SK-N-SH treated with all-trans-retinoic acid at 6 μM for 48 hours (cell line): ENCODE data around the gene TAS2R4.
"Not testable (repeated sequence)": the region's sequence is repeated elsewhere in the genome, so short reads cannot be mapped to it uniquely, and the experiment has no call there.

Experiments used
- ATAC-seq: fragments of 200-7000 bp; cut with Tn5 transposase; 3 replicates; pipeline ENCODE4 v1.9.1; 2020; ENCODE audit warnings: mild to moderate bottlenecking, moderate library complexity
- ARNTL ChIP-seq: fragments of 450-650 bp; formaldehyde crosslinking; IDR thresholded peaks from 2 replicates; pipeline ENCODE4 v1.5.0; 2020; ENCODE audit warnings: low read depth, mild to moderate bottlenecking, moderate library complexity, borderline replicate concordance
- BACH2 ChIP-seq: fragments of 250-450 bp; sonication (Bioruptor Pico); IDR thresholded peaks from 2 replicates; pipeline ENCODE4 v1.9.0; 2021; ENCODE audit warnings: mild to moderate bottlenecking, borderline replicate concordance
- CSDC2 ChIP-seq: fragments of 250-450 bp; sonication (Bioruptor Pico); IDR thresholded peaks from 2 replicates; pipeline ENCODE4 v1.5.0; 2020; ENCODE audit warnings: mild to moderate bottlenecking, moderate library complexity
- ESRRG ChIP-seq: fragments of 250-450 bp; sonication (Bioruptor Pico); IDR thresholded peaks from 2 replicates; pipeline ENCODE4 v1.6.1; 2021; ENCODE audit warnings: mild to moderate bottlenecking
- GLIS3 ChIP-seq: fragments of 250-450 bp; sonication (Bioruptor Pico); IDR thresholded peaks from 2 replicates; pipeline ENCODE4 v1.5.0; 2020; ENCODE audit warnings: mild to moderate bottlenecking, moderate library complexity
- ISL1 ChIP-seq: fragments of 250-450 bp; sonication (Bioruptor Pico); IDR thresholded peaks from 2 replicates; pipeline ENCODE4 v2.1.2; 2022; ENCODE audit warnings: mild to moderate bottlenecking, moderate library complexity
- OSR1 ChIP-seq: fragments of 250-450 bp; sonication (Bioruptor Pico); IDR thresholded peaks from 2 replicates; pipeline ENCODE4 v1.8.0; 2022; ENCODE audit warnings: moderate library complexity, mild to moderate bottlenecking, inconsistent platforms
- PPARA ChIP-seq: fragments of 250-450 bp; sonication (Bioruptor Pico); IDR thresholded peaks from 2 replicates; pipeline ENCODE4 v1.5.0; 2020; ENCODE audit warnings: mild to moderate bottlenecking, borderline replicate concordance
- RARB ChIP-seq: fragments of 250-450 bp; sonication (Bioruptor Pico); IDR thresholded peaks from 2 replicates; pipeline ENCODE4 v1.8.0; 2021; ENCODE audit warnings: mild to moderate bottlenecking, moderate library complexity
- SNAI2 ChIP-seq: fragments of 250-450 bp; sonication (Bioruptor Pico); IDR thresholded peaks from 2 replicates; pipeline ENCODE4 v1.5.0; 2020; ENCODE audit warnings: mild to moderate bottlenecking, moderate library complexity
- TCF4 ChIP-seq: fragments of 250-450 bp; sonication (Bioruptor Pico); IDR thresholded peaks from 2 replicates; pipeline ENCODE4 v1.8.0; 2021; ENCODE audit warnings: mild to moderate bottlenecking, moderate library complexity, borderline replicate concordance
- TOX ChIP-seq: fragments of 250-450 bp; sonication (Bioruptor Pico); IDR thresholded peaks from 2 replicates; pipeline ENCODE4 v1.8.0; 2021; ENCODE audit warnings: mild to moderate bottlenecking, moderate library complexity, borderline replicate concordance
- ZC3H10 ChIP-seq: fragments of 250-450 bp; sonication (Bioruptor Pico); IDR thresholded peaks from 2 replicates; pipeline ENCODE4 v1.5.1; 2021; ENCODE audit warnings: mild to moderate bottlenecking, moderate library complexity
- ZFP3 ChIP-seq: fragments of 250-450 bp; sonication (Bioruptor Pico); IDR thresholded peaks from 2 replicates; pipeline ENCODE4 v1.5.0; 2020; ENCODE audit warnings: mild to moderate bottlenecking, moderate library complexity
- ZFP30 ChIP-seq: fragments of 450-650 bp; formaldehyde crosslinking; IDR thresholded peaks from 2 replicates; pipeline ENCODE4 v1.5.0; 2022; ENCODE audit warnings: mild to moderate bottlenecking, moderate library complexity
- ZNF565 ChIP-seq: fragments of 450-650 bp; formaldehyde crosslinking; conservative IDR thresholded peaks from 2 replicates; pipeline ENCODE4 v1.5.0; 2020; ENCODE audit warnings: low read depth, mild to moderate bottlenecking, moderate library complexity
- ZNF70 ChIP-seq: fragments of 450-650 bp; formaldehyde crosslinking; IDR thresholded peaks from 2 replicates; pipeline ENCODE4 v1.5.0; 2020; ENCODE audit warnings: mild to moderate bottlenecking, moderate library complexity
- ZNF8 ChIP-seq: fragments of 450-650 bp; formaldehyde crosslinking; IDR thresholded peaks from 2 replicates; pipeline ENCODE4 v1.5.0; 2020; ENCODE audit warnings: mild to moderate bottlenecking, moderate library complexity
- TF ChIP-seq, protein P1 (sequence below): fragments of 250-450 bp; sonication (Bioruptor Pico); IDR thresholded peaks from 2 replicates; pipeline ENCODE4 v1.8.0; 2021; ENCODE audit warnings: low read depth, mild to moderate bottlenecking, moderate library complexity, borderline replicate concordance
- TF ChIP-seq, protein P2 (sequence below): fragments of 250-450 bp; sonication (Bioruptor Pico); IDR thresholded peaks from 2 replicates; pipeline ENCODE4 v1.8.0; 2020; ENCODE audit warnings: mild to moderate bottlenecking, moderate library complexity, borderline replicate concordance
- TF ChIP-seq, protein P3 (sequence below): fragments of 250-450 bp; sonication (Bioruptor Pico); IDR thresholded peaks from 2 replicates; pipeline ENCODE4 v1.5.0; 2020; ENCODE audit warnings: mild to moderate bottlenecking, moderate library complexity
- TF ChIP-seq, protein P4 (sequence below): fragments of 250-450 bp; sonication (Bioruptor Pico); IDR thresholded peaks from 2 replicates; pipeline ENCODE4 v1.5.1; 2020; ENCODE audit warnings: low read depth, mild to moderate bottlenecking, moderate library complexity
- TF ChIP-seq, protein P5 (sequence below): fragments of 250-450 bp; sonication (Bioruptor Pico); IDR thresholded peaks from 2 replicates; pipeline ENCODE4 v1.5.1; 2021; ENCODE audit warnings: mild to moderate bottlenecking, moderate library complexity

TAS2R4 gene

DNA sequence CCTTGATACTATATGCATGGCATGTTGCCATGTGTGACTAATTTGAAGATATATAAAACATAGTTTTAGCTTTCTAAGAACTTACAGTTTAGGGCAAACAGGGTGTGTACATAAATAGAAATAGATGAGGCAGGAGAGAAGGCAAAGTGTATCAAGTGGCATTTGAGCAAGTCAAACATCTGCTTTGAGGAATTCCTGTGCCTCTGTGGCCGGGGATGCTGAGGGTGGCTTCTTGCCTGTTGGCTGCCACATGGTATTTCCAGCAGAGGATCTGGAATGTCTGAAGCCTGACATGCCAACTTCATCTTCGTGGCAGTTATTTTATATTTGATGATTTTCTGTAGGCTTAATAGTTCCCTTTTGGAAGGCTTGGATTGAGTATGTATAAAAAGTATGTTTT lies 32.3 kb upstream of the TAS2R4 start:
- no peak for ATAC-seq
- TF ChIP-seq BACH2 (CRISPR knock-in tag) (no peak), ZFP3 (CRISPR knock-in tag) (no peak), ZFP30 (CRISPR knock-in tag) (no peak), TOX (CRISPR knock-in tag) (no peak), ARNTL (CRISPR knock-in tag) (no peak), SNAI2 (CRISPR knock-in tag) (no peak), ZC3H10 (CRISPR knock-in tag) (no peak), ZNF70 (CRISPR knock-in tag) (no peak), ZNF565 (no peak), RARB (no peak), PPARA (CRISPR knock-in tag) (no peak), ZNF8 (CRISPR knock-in tag) (no peak), TCF4 (CRISPR knock-in tag) (no peak), OSR1 (CRISPR knock-in tag) (no peak), ISL1 (CRISPR knock-in tag) (no peak), GLIS3 (CRISPR knock-in tag) (no peak), CSDC2 (CRISPR knock-in tag) (no peak)
- TF ChIP-seq, protein P1, sequence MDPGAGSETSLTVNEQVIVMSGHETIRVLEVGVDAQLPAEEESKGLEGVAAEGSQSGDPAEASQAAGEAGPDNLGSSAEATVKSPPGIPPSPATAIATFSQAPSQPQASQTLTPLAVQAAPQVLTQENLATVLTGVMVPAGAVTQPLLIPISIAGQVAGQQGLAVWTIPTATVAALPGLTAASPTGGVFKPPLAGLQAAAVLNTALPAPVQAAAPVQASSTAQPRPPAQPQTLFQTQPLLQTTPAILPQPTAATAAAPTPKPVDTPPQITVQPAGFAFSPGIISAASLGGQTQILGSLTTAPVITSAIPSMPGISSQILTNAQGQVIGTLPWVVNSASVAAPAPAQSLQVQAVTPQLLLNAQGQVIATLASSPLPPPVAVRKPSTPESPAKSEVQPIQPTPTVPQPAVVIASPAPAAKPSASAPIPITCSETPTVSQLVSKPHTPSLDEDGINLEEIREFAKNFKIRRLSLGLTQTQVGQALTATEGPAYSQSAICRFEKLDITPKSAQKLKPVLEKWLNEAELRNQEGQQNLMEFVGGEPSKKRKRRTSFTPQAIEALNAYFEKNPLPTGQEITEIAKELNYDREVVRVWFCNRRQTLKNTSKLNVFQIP (CRISPR knock-in tag): no peak
- TF ChIP-seq, protein P2, sequence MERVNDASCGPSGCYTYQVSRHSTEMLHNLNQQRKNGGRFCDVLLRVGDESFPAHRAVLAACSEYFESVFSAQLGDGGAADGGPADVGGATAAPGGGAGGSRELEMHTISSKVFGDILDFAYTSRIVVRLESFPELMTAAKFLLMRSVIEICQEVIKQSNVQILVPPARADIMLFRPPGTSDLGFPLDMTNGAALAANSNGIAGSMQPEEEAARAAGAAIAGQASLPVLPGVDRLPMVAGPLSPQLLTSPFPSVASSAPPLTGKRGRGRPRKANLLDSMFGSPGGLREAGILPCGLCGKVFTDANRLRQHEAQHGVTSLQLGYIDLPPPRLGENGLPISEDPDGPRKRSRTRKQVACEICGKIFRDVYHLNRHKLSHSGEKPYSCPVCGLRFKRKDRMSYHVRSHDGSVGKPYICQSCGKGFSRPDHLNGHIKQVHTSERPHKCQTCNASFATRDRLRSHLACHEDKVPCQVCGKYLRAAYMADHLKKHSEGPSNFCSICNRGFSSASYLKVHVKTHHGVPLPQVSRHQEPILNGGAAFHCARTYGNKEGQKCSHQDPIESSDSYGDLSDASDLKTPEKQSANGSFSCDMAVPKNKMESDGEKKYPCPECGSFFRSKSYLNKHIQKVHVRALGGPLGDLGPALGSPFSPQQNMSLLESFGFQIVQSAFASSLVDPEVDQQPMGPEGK (CRISPR knock-in tag): no peak
- TF ChIP-seq, protein P3, sequence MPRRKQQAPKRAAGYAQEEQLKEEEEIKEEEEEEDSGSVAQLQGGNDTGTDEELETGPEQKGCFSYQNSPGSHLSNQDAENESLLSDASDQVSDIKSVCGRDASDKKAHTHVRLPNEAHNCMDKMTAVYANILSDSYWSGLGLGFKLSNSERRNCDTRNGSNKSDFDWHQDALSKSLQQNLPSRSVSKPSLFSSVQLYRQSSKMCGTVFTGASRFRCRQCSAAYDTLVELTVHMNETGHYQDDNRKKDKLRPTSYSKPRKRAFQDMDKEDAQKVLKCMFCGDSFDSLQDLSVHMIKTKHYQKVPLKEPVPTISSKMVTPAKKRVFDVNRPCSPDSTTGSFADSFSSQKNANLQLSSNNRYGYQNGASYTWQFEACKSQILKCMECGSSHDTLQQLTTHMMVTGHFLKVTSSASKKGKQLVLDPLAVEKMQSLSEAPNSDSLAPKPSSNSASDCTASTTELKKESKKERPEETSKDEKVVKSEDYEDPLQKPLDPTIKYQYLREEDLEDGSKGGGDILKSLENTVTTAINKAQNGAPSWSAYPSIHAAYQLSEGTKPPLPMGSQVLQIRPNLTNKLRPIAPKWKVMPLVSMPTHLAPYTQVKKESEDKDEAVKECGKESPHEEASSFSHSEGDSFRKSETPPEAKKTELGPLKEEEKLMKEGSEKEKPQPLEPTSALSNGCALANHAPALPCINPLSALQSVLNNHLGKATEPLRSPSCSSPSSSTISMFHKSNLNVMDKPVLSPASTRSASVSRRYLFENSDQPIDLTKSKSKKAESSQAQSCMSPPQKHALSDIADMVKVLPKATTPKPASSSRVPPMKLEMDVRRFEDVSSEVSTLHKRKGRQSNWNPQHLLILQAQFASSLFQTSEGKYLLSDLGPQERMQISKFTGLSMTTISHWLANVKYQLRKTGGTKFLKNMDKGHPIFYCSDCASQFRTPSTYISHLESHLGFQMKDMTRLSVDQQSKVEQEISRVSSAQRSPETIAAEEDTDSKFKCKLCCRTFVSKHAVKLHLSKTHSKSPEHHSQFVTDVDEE (CRISPR knock-in tag): no peak

DNA sequence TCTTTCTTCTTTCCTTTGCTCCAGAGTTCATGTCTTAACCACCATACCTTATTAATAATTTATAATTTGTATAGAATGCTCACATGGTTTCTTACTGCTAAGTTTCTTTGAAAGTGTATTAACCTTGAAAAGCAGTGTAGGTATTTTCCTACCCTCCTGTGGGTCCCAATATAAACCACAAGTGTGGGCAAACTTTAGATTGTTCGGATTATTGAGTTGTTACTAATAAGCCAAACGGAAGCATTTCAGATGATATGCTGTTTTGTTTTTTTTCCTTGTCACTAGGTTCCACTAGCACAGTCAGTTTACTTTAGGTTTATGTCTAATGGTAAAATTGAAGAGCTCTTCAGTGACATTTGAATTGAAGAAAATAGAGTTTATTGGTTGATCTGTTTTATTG lies 28.1 kb upstream of the TAS2R4 start:
- TF ChIP-seq SNAI2 (CRISPR knock-in tag) (no peak), TCF4 (CRISPR knock-in tag) (no peak), RARB (no peak), ARNTL (CRISPR knock-in tag) (no peak), PPARA (CRISPR knock-in tag) (no peak), ZC3H10 (CRISPR knock-in tag) (no peak), BACH2 (CRISPR knock-in tag) (no peak), ESRRG (CRISPR knock-in tag) (no peak), OSR1 (CRISPR knock-in tag) (no peak), ZNF70 (CRISPR knock-in tag) (no peak), ISL1 (CRISPR knock-in tag) (no peak), ZNF565 (no peak), GLIS3 (CRISPR knock-in tag) (no peak), ZFP3 (CRISPR knock-in tag) (no peak), ZFP30 (CRISPR knock-in tag) (no peak)
- TF ChIP-seq, protein P2 (CRISPR knock-in tag): no peak
- TF ChIP-seq, protein P4, sequence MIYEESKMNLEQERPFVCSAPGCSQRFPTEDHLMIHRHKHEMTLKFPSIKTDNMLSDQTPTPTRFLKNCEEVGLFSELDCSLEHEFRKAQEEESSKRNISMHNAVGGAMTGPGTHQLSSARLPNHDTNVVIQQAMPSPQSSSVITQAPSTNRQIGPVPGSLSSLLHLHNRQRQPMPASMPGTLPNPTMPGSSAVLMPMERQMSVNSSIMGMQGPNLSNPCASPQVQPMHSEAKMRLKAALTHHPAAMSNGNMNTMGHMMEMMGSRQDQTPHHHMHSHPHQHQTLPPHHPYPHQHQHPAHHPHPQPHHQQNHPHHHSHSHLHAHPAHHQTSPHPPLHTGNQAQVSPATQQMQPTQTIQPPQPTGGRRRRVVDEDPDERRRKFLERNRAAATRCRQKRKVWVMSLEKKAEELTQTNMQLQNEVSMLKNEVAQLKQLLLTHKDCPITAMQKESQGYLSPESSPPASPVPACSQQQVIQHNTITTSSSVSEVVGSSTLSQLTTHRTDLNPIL (CRISPR knock-in tag): no peak
- TF ChIP-seq, protein P5, sequence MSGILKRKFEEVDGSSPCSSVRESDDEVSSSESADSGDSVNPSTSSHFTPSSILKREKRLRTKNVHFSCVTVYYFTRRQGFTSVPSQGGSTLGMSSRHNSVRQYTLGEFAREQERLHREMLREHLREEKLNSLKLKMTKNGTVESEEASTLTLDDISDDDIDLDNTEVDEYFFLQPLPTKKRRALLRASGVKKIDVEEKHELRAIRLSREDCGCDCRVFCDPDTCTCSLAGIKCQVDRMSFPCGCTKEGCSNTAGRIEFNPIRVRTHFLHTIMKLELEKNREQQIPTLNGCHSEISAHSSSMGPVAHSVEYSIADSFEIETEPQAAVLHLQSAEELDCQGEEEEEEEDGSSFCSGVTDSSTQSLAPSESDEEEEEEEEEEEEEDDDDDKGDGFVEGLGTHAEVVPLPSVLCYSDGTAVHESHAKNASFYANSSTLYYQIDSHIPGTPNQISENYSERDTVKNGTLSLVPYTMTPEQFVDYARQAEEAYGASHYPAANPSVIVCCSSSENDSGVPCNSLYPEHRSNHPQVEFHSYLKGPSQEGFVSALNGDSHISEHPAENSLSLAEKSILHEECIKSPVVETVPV: no peak
- ATAC-seq: no peak

DNA sequence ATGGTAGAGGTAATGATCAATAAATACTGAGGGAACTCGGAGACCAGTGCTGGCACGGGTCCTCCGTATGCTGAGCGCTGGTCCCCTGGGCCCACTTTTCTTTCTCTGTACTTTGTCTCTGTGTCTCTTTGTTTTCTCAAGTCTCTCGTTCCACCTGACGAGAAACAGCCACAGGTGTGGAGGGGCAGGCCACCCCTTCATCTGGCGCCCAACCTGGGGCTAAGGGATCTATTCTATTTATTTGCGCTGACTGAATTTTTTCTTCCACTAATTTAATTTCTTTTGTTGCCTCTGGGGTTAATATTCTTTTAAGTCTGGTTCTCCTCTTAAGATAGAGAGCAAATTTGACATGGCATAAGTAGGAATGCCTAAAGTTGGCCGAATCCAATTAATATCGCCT lies 24.6 kb upstream of the TAS2R4 start:
- ATAC-seq: not testable (repeated sequence)
